GM12878 (cell line): Measurements from ENCODE around the gene ALX4. TPM values are rescaled to one million over a fixed set of nuclear protein-coding genes. Genes with fewer than 3 reads are reported as not detected.
A peak's percentile ranks its signal among the peaks of the same experiment; 100 is the strongest.

Experiments
- ATAC-seq: fragments of 200-7000 bp; cut with Tn5 transposase; 3 replicates; pipeline ENCODE4 v1.9.1; 2020; ENCODE audit warnings: mild to moderate bottlenecking, moderate library complexity
- BruUV-seq: library from RNA; stranded (reverse); fragments of 400-500 nt; replicated peaks from 2 replicates; lab custom pipeline; 2021; lab: Mats Ljungman, UMichigan
- CTCF ChIA-PET: fragments of 300-600 bp; sonication (Branson Sonifier 250); formaldehyde crosslinking; extraction: SDS; loops from one replicate; lab custom pipeline; 2021; ENCODE audit warnings: inconsistent platforms; lab: Yijun Ruan, JAX
- POLR2A ChIA-PET: fragments of 350-600 bp; formaldehyde crosslinking; extraction: SDS; loops from one replicate; lab custom pipeline; 2021; ENCODE audit warnings: inconsistent platforms; lab: Charles Lee
- RAD21 ChIA-PET: fragments of 300-600 bp; sonication (Branson Sonifier 250); formaldehyde crosslinking; loops from one replicate; lab custom pipeline; 2023; ENCODE audit warnings: antibody characterized with exemption; ENCODE audit not compliant: unreplicated experiment; lab: Charles Lee
- SMC1A ChIA-PET: fragments of 300-600 bp; sonication (Branson Sonifier 250); formaldehyde crosslinking; loops from one replicate; lab custom pipeline; 2023; ENCODE audit not compliant: unreplicated experiment, uncharacterized antibody; lab: Charles Lee
- DNase-seq: peaks from one replicate; pipeline ENCODE4 v3.0.0-alpha.2; 2011; ENCODE audit warnings: low read depth, low spot score
- FAIRE-seq: peaks from 3 replicates; lab custom pipeline; 2011; peaks lifted over from hg19 to GRCh38; lab: Jason Lieb, UNC
- H2AFZ ChIP-seq: 2 replicates; pipeline ENCODE4 v1.6.0; 2011; ENCODE audit warnings: low read depth, low read length, control low read depth; ENCODE audit not compliant: control insufficient read depth
- H3K27ac ChIP-seq: 2 replicates; pipeline ENCODE4 v1.5.1; 2011; ENCODE audit warnings: control low read depth; ENCODE audit not compliant: control insufficient read depth, insufficient read depth
- H3K27me3 ChIP-seq, 2 experiments: replicated peaks in 1 of 2; 2 replicates each; pipeline versions ENCODE4 v1.6.0 to v1.6.1; 2011; ENCODE audit warnings: low read length in 1 of 2; ENCODE audit not compliant: control insufficient read depth in 2 of 2, insufficient read depth in 2 of 2
- H3K36me3 ChIP-seq, 2 experiments: 2 replicates each; pipeline ENCODE4 v1.5.1; 2011; ENCODE audit warnings: low read length in 1 of 2; ENCODE audit not compliant: control insufficient read depth in 2 of 2, insufficient read depth in 2 of 2
- H3K4me1 ChIP-seq: 2 replicates; pipeline ENCODE4 v1.6.1; 2011; ENCODE audit warnings: mild to moderate bottlenecking, low read length, moderate library complexity, mixed read lengths; ENCODE audit not compliant: control insufficient read depth, insufficient read depth
- H3K4me2 ChIP-seq: 2 replicates; pipeline ENCODE4 v1.6.0; 2011; ENCODE audit warnings: control low read depth; ENCODE audit not compliant: control insufficient read depth, insufficient read depth
- H3K4me3 ChIP-seq: fragments of 200-600 bp; sonication (generic); 2 replicates; pipeline ENCODE4 v1.5.1; 2016
- H3K79me2 ChIP-seq: 2 replicates; pipeline ENCODE4 v1.6.0; 2011; ENCODE audit warnings: low read length; ENCODE audit not compliant: control insufficient read depth, insufficient read depth
- H3K9ac ChIP-seq: 2 replicates; pipeline ENCODE4 v1.8.0; 2011; ENCODE audit warnings: low read length, control low read depth, mixed read lengths; ENCODE audit not compliant: control insufficient read depth, insufficient read depth
- H3K9me3 ChIP-seq: replicated peaks from 3 replicates; pipeline ENCODE4 v1.5.1; 2011; ENCODE audit warnings: mild to moderate bottlenecking, low read length; ENCODE audit not compliant: control insufficient read depth, insufficient read depth
- H4K20me1 ChIP-seq: 2 replicates; pipeline ENCODE4 v1.6.0; 2011; ENCODE audit not compliant: control insufficient read depth, insufficient read depth
- BHLHE40 ChIP-seq, 2 experiments: fragments of 450-650 bp in 1 of 2; IDR thresholded peaks; 2 replicates each; pipeline ENCODE4 v1.6.1; 2011 to 2017; ENCODE audit warnings: low read depth in 2 of 2, borderline replicate concordance in 1 of 2, improper control_type of control experiment in 1 of 2, low read length in 1 of 2, mild to moderate bottlenecking in 1 of 2
- DPF2 ChIP-seq: fragments of 450-650 bp; IDR thresholded peaks from 2 replicates; pipeline ENCODE4 v1.6.1; 2017; ENCODE audit warnings: mild to moderate bottlenecking
- EP300 ChIP-seq, 2 experiments: fragments of 150-350 bp in 1 of 2; IDR thresholded peaks; 2 replicates each; pipeline ENCODE4 v1.6.1; 2011 to 2012; ENCODE audit warnings: low read depth in 2 of 2, low read length in 2 of 2, borderline replicate concordance in 1 of 2, improper control_type of control experiment in 1 of 2, inconsistent platforms in 1 of 2; ENCODE audit not compliant: control insufficient read depth in 1 of 2
- ETV6 ChIP-seq, 2 experiments: fragments of 450-650 bp in 1 of 2; IDR thresholded peaks in 1 of 2; conservative IDR thresholded peaks in 1 of 2; 2 replicates each; pipeline ENCODE4 v1.6.1; 2014; ENCODE audit warnings: antibody characterized with exemption in 1 of 2, borderline replicate concordance in 1 of 2, low read depth in 1 of 2, mild to moderate bottlenecking in 1 of 2, moderate library complexity in 1 of 2
- IKZF1 ChIP-seq: fragments of 450-650 bp; conservative IDR thresholded peaks from 2 replicates; pipeline ENCODE4 v1.6.1; 2017; ENCODE audit warnings: antibody characterized with exemption, mild to moderate bottlenecking
- IKZF2 ChIP-seq, 2 experiments: fragments of 450-650 bp; IDR thresholded peaks; 2 replicates each; pipeline ENCODE4 v1.6.1; 2017; ENCODE audit warnings: mild to moderate bottlenecking in 2 of 2, moderate library complexity in 2 of 2
- MXI1 ChIP-seq: fragments of 150-350 bp; IDR thresholded peaks from 2 replicates; pipeline ENCODE4 v1.6.1; 2011; ENCODE audit warnings: low read depth, mild to moderate bottlenecking, inconsistent platforms, low read length, improper control_type of control experiment
- NFYB ChIP-seq: IDR thresholded peaks from 2 replicates; pipeline ENCODE4 v1.6.1; 2011; ENCODE audit warnings: low read depth, mild to moderate bottlenecking, low read length, improper control_type of control experiment, moderate library complexity; ENCODE audit not compliant: insufficient read depth
- RFX5 ChIP-seq: IDR thresholded peaks from 2 replicates; pipeline ENCODE4 v1.6.1; 2011; ENCODE audit warnings: low read depth, low read length, improper control_type of control experiment
- SPI1 ChIP-seq: IDR thresholded peaks from 2 replicates; pipeline ENCODE4 v1.6.1; 2011; ENCODE audit warnings: low read depth, mild to moderate bottlenecking, low read length, moderate library complexity, borderline replicate concordance; ENCODE audit not compliant: insufficient read depth
- SUPT20H ChIP-seq: IDR thresholded peaks from 2 replicates; pipeline ENCODE4 v1.6.1; 2011; ENCODE audit warnings: low read depth, mild to moderate bottlenecking, low read length, moderate library complexity, borderline replicate concordance; ENCODE audit not compliant: control insufficient read depth
- TBL1XR1 ChIP-seq: IDR thresholded peaks from 2 replicates; pipeline ENCODE4 v1.6.1; 2012; ENCODE audit warnings: low read depth, low read length, improper control_type of control experiment
- TCF3 ChIP-seq: IDR thresholded peaks from 2 replicates; pipeline ENCODE4 v1.6.1; 2012; ENCODE audit warnings: low read depth, mild to moderate bottlenecking, low read length, borderline replicate concordance; ENCODE audit not compliant: insufficient read depth
- WGBS: methylation state at CpG from one replicate; pipeline ENCODE4 v1.1.6; 2016; ENCODE audit warnings: low lambda C conversion rate; ENCODE audit not compliant: insufficient replicate concordance, insufficient coverage; ENCODE audit errors: missing lambda C conversion rate; 5-methylcytosine and 5-hydroxymethylcytosine counted together
- in situ Hi-C: fragments of 300-500 bp; cut with MboI; formaldehyde crosslinking; loops from 9 replicates; pipeline ENCODE4 v1.14.3; 2018; ENCODE audit warnings: mixed read lengths
- intact Hi-C: fragments of 100-400 bp; cut with micrococcal nuclease; formaldehyde crosslinking; loops from one replicate; pipeline ENCODE4 v1.14.2; 2022; ENCODE audit not compliant: unreplicated experiment
- polyA plus RNA-seq, 11 experiments: library from polyadenylated mRNA; depleted of rRNA in 4 of 11; unstranded in 6 of 11; stranded (reverse) in 5 of 11; fragments of >200 nt; fragmentation: Nextera tagmentation in 4 of 11; fragmentation: Illumina TruSeq in 1 of 11; extraction: Ambion mirVana in 4 of 11; extraction: Trizol in 1 of 11; gene quantifications; 1 replicate in 1 of 11; 2 replicates in 10 of 11; pipeline versions ENCODE4 v1.2.1 to v1.2.3, GENCODE V29; 2011 to 2016; ENCODE audit warnings: inconsistent platforms in 2 of 11, missing spikeins in 2 of 11, low read depth in 1 of 11
- total RNA-seq, 4 experiments: library from RNA; depleted of rRNA in 3 of 4; stranded (reverse); fragments of >200 nt in 3 of 4; fragmentation: Illumina TruSeq in 1 of 4; extraction: Trizol in 1 of 4; gene quantifications; 2 replicates each; pipeline versions ENCODE4 v1.2.1 to v1.2.3, GENCODE V29; 2013 to 2021
- TF ChIP-seq, protein P1 (sequence below): fragments of 450-650 bp; IDR thresholded peaks from 2 replicates; pipeline ENCODE4 v1.6.1; 2017; ENCODE audit warnings: low read depth, mild to moderate bottlenecking, moderate library complexity
- TF ChIP-seq, protein P2 (sequence below): fragments of 450-650 bp; IDR thresholded peaks from 2 replicates; pipeline ENCODE4 v1.6.1; 2016; ENCODE audit warnings: mild to moderate bottlenecking
- TF ChIP-seq, protein P3 (sequence below): IDR thresholded peaks from 2 replicates; pipeline ENCODE4 v1.6.1; 2012; ENCODE audit warnings: mild to moderate bottlenecking, low read depth, low read length

ALX4 gene
- total and polyA plus RNA-seq, 10 of the 15 experiments (the other 5 are each of a cell fraction or from before 2014, with no cell fraction given): not detected

- H3K79me2 ChIP-seq: no peaks in the 10 kb centered on the region
- ATAC-seq: peak; percentile 97
- H2AFZ ChIP-seq: peak overlapping the region; percentile 51
- peak; percentile 83 for FAIRE-seq
- peak overlapping the region; percentile 56 for H3K4me2 ChIP-seq
- H4K20me1 ChIP-seq: no peaks in the 10 kb centered on the region
- intact Hi-C loops (no loop called here), in situ Hi-C loops (no loop called here)
- H3K9me3 ChIP-seq: no peaks in the 10 kb centered on the region
- peak overlapping the region; percentile 13 for H3K27ac ChIP-seq
- DNase-seq: peak; percentile 35
- no peak overlapping the region for H3K9ac ChIP-seq
- SMC1A ChIA-PET: no interaction called here
- RAD21 ChIA-PET: no interaction called here
- peak overlapping the region; percentile 10; the same call in 1 of the 2 replicates for H3K4me3 ChIP-seq
- POLR2A ChIA-PET: no interaction called here
- 13% methylated on average over 9 of the region's 9 CpGs for WGBS
- CTCF ChIA-PET: no interaction called here
- H3K4me1 ChIP-seq: peaks cover 15% of the 10 kb centered on the region
- no peaks in the 10 kb centered on the region for H3K36me3 ChIP-seq
- no peaks in the 10 kb centered on the region; a peak in 2 of 4 replicates for H3K27me3 ChIP-seq
- BruUV-seq: no TSS peak
- peak; percentile 53 to 71; a peak in 2 of 4 replicates for TF ChIP-seq BHLHE40 (IDR thresholded peaks at IDR 0.05; ENCODE audit: borderline replicate concordance in 1 of 2, low read depth in 2 of 2, low read length in 1 of 2)
- TF ChIP-seq, protein P1, sequence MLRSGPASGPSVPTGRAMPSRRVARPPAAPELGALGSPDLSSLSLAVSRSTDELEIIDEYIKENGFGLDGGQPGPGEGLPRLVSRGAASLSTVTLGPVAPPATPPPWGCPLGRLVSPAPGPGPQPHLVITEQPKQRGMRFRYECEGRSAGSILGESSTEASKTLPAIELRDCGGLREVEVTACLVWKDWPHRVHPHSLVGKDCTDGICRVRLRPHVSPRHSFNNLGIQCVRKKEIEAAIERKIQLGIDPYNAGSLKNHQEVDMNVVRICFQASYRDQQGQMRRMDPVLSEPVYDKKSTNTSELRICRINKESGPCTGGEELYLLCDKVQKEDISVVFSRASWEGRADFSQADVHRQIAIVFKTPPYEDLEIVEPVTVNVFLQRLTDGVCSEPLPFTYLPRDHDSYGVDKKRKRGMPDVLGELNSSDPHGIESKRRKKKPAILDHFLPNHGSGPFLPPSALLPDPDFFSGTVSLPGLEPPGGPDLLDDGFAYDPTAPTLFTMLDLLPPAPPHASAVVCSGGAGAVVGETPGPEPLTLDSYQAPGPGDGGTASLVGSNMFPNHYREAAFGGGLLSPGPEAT: peak; percentile 57
- 0 out of 2 replicates have a peak, but pooled peaks have one; percentile 32 for TF ChIP-seq MXI1
- TF ChIP-seq, protein P2, sequence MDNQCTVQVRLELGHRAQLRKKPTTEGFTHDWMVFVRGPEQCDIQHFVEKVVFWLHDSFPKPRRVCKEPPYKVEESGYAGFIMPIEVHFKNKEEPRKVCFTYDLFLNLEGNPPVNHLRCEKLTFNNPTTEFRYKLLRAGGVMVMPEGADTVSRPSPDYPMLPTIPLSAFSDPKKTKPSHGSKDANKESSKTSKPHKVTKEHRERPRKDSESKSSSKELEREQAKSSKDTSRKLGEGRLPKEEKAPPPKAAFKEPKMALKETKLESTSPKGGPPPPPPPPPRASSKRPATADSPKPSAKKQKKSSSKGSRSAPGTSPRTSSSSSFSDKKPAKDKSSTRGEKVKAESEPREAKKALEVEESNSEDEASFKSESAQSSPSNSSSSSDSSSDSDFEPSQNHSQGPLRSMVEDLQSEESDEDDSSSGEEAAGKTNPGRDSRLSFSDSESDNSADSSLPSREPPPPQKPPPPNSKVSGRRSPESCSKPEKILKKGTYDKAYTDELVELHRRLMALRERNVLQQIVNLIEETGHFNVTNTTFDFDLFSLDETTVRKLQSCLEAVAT: peak; percentile 78
- TF ChIP-seq SUPT20H: no peak
- no peak for TF ChIP-seq TBL1XR1
- TF ChIP-seq TCF3: no peak
- peak; percentile 99 for TF ChIP-seq SPI1
- TF ChIP-seq RFX5: no peak
- peak; percentile 58 for TF ChIP-seq IKZF1
- peak in 1 of 2 experiments; percentile 36; a peak in 1 of 4 replicates for TF ChIP-seq ETV6 (conservative IDR thresholded peaks at IDR 0.05 in 1 of 2, IDR thresholded peaks at IDR 0.05 in 1 of 2; ENCODE audit: borderline replicate concordance in 1 of 2, low read depth in 1 of 2)
- TF ChIP-seq NFYB: no peak
- TF ChIP-seq IKZF2 (IDR thresholded peaks at IDR 0.05): peak; percentile 39 to 59; a peak in 2 of 4 replicates
- TF ChIP-seq EP300 (IDR thresholded peaks at IDR 0.05; ENCODE audit: borderline replicate concordance in 1 of 2, control insufficient read depth in 1 of 2, low read depth in 2 of 2, low read length in 2 of 2): peak in 1 of 2 experiments; percentile 76; a peak in 1 of 4 replicates
- TF ChIP-seq DPF2: peak; percentile 78
- TF ChIP-seq, protein P3, sequence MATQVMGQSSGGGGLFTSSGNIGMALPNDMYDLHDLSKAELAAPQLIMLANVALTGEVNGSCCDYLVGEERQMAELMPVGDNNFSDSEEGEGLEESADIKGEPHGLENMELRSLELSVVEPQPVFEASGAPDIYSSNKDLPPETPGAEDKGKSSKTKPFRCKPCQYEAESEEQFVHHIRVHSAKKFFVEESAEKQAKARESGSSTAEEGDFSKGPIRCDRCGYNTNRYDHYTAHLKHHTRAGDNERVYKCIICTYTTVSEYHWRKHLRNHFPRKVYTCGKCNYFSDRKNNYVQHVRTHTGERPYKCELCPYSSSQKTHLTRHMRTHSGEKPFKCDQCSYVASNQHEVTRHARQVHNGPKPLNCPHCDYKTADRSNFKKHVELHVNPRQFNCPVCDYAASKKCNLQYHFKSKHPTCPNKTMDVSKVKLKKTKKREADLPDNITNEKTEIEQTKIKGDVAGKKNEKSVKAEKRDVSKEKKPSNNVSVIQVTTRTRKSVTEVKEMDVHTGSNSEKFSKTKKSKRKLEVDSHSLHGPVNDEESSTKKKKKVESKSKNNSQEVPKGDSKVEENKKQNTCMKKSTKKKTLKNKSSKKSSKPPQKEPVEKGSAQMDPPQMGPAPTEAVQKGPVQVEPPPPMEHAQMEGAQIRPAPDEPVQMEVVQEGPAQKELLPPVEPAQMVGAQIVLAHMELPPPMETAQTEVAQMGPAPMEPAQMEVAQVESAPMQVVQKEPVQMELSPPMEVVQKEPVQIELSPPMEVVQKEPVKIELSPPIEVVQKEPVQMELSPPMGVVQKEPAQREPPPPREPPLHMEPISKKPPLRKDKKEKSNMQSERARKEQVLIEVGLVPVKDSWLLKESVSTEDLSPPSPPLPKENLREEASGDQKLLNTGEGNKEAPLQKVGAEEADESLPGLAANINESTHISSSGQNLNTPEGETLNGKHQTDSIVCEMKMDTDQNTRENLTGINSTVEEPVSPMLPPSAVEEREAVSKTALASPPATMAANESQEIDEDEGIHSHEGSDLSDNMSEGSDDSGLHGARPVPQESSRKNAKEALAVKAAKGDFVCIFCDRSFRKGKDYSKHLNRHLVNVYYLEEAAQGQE: no peak
Observed at GRCh38 chr11:44351006-44351660, 41.2 kb upstream of the ALX4 start.
